C4-2B (cell line): ENCODE results near the gene RAD23B.
"Not testable (repeated sequence)": the region's sequence is repeated elsewhere in the genome, so short reads cannot be mapped to it uniquely, and the experiment has no call there.

Experiments
- H3K27ac ChIP-seq: fragments of 450-650 bp; 2 replicates; pipeline ENCODE4 v1.5.1; 2017
- ZFX ChIP-seq: fragments of 450-650 bp; IDR thresholded peaks from 2 replicates; pipeline ENCODE4 v1.6.1; 2017
- TF ChIP-seq, protein P1 (sequence below): fragments of 450-650 bp; conservative IDR thresholded peaks from 2 replicates; pipeline ENCODE4 v1.5.1; 2017; ENCODE audit warnings: mild to moderate bottlenecking

Gene RAD23B

DNA sequence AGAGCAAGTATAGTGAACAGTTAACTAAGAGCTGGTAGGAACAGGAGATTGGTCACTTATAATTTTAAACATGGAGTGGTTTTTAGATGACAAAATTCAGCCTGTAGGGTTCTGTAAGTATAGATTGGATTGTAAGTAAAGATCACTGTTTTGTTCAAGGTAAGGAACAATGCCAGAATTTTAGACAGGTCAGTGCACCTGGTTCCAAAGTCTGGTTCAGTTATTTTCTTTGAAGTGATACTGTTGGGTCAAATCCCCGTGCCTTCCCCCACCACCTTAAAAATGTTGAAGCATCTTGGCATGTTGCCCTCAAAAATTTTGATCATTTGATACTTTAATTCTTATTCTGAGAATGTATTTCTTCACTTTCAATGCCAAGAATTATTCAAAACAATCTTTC is 12.9 kb downstream of the RAD23B start:
- no peak overlapping the region for H3K27ac ChIP-seq
- TF ChIP-seq, protein P1, sequence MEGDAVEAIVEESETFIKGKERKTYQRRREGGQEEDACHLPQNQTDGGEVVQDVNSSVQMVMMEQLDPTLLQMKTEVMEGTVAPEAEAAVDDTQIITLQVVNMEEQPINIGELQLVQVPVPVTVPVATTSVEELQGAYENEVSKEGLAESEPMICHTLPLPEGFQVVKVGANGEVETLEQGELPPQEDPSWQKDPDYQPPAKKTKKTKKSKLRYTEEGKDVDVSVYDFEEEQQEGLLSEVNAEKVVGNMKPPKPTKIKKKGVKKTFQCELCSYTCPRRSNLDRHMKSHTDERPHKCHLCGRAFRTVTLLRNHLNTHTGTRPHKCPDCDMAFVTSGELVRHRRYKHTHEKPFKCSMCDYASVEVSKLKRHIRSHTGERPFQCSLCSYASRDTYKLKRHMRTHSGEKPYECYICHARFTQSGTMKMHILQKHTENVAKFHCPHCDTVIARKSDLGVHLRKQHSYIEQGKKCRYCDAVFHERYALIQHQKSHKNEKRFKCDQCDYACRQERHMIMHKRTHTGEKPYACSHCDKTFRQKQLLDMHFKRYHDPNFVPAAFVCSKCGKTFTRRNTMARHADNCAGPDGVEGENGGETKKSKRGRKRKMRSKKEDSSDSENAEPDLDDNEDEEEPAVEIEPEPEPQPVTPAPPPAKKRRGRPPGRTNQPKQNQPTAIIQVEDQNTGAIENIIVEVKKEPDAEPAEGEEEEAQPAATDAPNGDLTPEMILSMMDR: no peak
- no peak for TF ChIP-seq ZFX

DNA sequence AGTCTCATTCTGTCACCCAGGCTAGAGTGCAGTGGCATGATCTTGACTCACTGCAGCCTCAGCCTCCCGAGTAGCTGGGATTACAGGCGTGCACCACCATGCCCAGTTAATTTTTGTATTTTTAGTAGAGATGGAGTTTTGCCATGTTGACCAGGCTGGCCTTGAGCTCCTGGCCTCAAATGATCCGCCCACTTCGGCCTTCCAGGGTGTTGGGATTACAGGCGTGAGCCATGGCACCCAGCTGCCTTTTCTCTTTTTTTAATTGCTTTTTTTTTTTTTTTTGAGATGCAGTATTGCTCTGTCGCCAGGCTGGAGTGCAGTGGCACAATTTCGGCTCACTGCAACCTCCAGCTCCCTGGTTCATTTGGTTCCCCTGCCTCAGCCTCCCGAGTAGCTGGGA is 13.5 kb downstream of the RAD23B start:
- H3K27ac ChIP-seq: not testable (repeated sequence)

DNA sequence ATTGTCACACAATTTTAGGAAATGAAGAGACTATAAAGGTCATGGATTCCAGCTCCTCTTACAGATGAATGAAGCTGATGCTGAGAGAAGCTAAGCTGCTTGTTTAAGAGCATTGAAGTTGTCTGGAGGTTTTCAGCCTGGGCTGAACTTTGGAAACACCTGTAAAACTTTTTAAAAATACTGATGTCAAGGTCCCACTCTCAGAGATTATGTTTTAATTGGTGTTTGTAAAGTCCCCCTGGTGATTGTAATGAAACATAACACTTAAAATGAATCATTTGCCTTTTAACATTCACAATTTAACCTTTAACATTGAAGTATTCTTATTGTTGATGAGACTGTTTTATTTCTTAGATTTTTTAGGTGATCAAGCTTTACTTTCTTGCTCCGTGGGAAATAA is 16.4 kb downstream of the RAD23B start:
- no peak overlapping the region for H3K27ac ChIP-seq
- TF ChIP-seq, protein P1: peak; percentile 16; the same call in 1 of the 2 replicates
- TF ChIP-seq ZFX: no peak

DNA sequence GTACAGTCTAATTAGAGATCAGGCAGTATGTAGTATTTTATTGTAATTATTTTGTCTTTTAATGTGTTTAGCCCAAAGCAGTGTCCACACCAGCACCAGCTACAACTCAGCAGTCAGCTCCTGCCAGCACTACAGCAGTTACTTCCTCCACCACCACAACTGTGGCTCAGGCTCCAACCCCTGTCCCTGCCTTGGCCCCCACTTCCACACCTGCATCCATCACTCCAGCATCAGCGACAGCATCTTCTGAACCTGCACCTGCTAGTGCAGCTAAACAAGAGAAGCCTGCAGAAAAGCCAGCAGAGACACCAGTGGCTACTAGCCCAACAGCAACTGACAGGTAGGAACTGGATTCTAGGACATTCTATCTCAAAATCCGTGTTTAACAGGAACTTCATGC is 23.2 kb downstream of the RAD23B start:
- no peak overlapping the region for H3K27ac ChIP-seq
- TF ChIP-seq, protein P1: no peak
- TF ChIP-seq ZFX: no peak

DNA sequence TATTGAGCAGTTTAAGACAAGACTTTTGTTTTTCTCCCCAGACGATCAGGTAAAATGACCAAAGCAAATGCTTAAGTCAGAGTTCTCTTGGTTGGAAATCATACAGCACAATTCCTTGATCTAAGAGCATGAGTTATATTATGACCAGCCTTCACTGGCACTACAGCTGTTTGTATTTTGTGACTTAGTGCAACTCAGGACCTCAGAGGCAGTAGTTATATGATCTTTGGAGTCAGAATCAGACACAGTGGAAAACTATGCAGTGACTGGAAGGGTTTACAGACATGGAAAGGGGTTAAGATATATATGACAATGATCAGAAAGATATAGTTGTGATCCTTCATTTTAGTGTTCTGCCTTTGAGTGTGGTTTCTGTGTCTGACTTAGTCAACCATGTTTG is 24.3 kb downstream of the RAD23B start:
- H3K27ac ChIP-seq: no peak overlapping the region
- TF ChIP-seq ZFX: no peak
- TF ChIP-seq, protein P1: no peak

DNA sequence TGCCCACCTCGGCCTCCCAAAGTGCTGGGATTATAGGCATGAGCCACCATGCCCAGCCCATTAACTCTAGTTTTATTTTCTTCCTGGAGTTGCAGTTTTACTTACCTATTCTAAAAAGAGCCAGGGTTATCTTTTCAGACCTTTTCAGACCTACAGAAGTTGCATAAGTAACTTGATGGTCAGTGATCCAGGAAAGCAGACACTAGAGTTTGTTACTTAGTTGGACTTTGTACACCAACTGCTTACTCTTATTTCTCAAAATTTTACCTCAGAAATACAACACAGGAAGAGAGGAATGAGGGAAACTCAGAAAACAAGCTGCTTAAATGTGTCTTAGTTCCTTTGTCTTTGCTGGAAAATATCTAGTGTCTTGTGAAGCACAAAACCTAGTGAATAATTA is 25.4 kb downstream of the RAD23B start:
- TF ChIP-seq ZFX: no peak
- TF ChIP-seq, protein P1: no peak
- no peak overlapping the region for H3K27ac ChIP-seq

DNA sequence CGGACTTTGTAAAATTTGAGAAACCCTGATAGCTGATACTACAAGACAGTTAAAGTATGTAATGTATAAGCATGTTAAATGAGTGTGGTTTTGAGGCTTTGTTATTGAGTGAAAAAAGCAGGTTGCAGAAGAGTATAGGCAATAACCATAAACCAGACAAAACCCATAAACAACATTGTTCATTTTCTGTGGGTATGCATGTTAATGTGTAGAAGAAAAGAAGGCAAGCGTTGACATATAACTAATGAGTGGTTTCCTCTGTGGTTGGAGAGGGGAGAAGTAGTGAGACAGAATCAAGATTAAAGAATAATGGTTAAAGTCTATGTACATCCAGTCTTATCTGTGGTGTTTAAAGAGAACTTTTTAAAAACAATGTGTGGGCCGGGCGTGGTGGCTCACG is 26.2 kb downstream of the RAD23B start:
- H3K27ac ChIP-seq: no peak overlapping the region
- no peak for TF ChIP-seq ZFX
- TF ChIP-seq, protein P1: no peak

DNA sequence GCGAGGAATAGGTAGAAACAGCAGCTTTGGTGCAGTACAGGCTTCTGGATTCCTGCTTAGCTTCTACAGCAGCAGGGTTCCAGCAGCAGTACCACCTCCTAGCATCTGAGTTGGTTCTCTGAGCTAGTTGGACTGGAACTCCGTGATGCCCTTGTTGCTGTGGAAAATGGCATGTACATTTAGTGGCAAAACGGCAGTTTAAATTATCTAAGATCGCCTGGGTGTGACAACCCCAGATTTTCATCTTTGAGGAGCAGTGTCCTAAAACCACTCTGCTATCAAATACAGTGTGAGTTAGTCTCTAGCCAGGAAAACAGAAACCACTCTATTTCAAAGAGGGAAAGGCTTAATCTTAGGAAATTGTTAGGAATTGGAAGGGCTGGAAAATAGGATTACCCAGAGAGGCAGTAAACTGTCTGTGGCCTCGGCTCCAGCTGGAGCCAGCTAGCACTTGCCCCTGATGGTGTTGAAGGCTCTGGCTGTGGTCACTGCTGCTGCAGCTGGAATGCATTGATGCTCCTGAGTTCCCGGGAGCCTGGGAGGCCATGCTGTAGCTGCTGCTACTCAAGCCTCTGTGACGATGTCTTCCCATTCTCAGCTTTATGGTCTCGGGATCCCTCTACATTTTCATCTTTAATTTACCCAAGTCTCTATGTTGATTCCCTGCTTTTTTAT is 29.4 kb downstream of the RAD23B start:
- TF ChIP-seq, protein P1: no peak
- no peak for TF ChIP-seq ZFX
- H3K27ac ChIP-seq: no peak overlapping the region
